RWPE1 (cell line): ENCODE results near the gene AMBRA1.

Experiments used
- CTCF ChIA-PET: fragments of 350-600 bp; sonication (Branson Sonifier 250); formaldehyde crosslinking; extraction: SDS; loops from one replicate; lab custom pipeline; 2021; lab: Yijun Ruan, JAX
- POLR2A ChIA-PET: fragments of 400-600 bp; formaldehyde crosslinking; extraction: SDS; loops from one replicate; lab custom pipeline; 2020; ENCODE audit warnings: antibody characterized with exemption; ENCODE audit not compliant: low non-redundant PET; lab: Yijun Ruan, JAX
- DNase-seq: peaks from one replicate; pipeline ENCODE4 v3.0.0; 2012; ENCODE audit warnings: low spot score
- H3K27ac ChIP-seq: fragments of 450-650 bp; 2 replicates; pipeline ENCODE4 v1.5.1; 2017
- CTCF ChIP-seq: fragments of 450-650 bp; conservative IDR thresholded peaks from 2 replicates; pipeline ENCODE4 v1.5.1; 2017; ENCODE audit warnings: low read depth, mild to moderate bottlenecking

The AMBRA1 gene

DNA sequence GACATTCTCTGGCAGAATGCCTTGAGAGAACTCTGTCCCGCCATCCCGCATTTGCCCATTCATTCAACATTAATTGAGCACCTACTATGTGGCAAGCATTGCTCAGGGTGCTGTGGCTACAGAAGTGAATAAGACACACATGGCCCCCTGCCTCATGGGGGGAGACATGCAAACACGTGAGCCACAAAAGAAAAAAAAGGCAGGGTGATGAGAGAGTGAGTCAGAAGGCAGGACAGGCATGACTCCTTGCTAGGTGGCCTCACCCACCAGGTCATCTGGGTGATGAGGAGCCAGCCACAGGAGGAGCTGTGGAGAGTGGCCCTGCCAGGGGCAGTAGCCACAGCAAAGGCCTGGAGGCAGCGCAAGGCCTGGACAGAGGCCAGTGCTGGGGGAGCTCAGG is 207.1 kb downstream of the AMBRA1 start:
- TF ChIP-seq CTCF = no peak
- no peak overlapping the region for H3K27ac ChIP-seq
- CTCF ChIA-PET = interaction anchor here (0.5 to 0.6 kb wide), 2 partner anchors 204 to 344 kb away, joined by 5 to 6 read pairs; no protein-coding TSS in a partner anchor
- peak; percentile 53 for DNase-seq
- POLR2A ChIA-PET = no interaction called here

- ChIA-PET POLR2A (no interaction called here), CTCF (interaction anchor here (0.5 to 0.6 kb wide), 2 partner anchors 204 to 345 kb away, joined by 5 to 6 read pairs; no protein-coding TSS in a partner anchor)
- H3K27ac ChIP-seq = no peak overlapping the region
- no peak for TF ChIP-seq CTCF
- DNase-seq = no peak
Measured at GRCh38 chr11:46386005-46386578, 207.7 kb downstream of the AMBRA1 start.

GRCh38 chr11:46385169-46386004 is 208.4 kb downstream of the AMBRA1 start:
- CTCF ChIA-PET = no interaction called here
- H3K27ac ChIP-seq = no peak overlapping the region
- no peak for DNase-seq
- no peak for TF ChIP-seq CTCF
- POLR2A ChIA-PET = interaction anchor here (0.6 kb wide), 1 partner anchor 233 kb away, joined by 3 read pairs; no protein-coding TSS in a partner anchor

DNA sequence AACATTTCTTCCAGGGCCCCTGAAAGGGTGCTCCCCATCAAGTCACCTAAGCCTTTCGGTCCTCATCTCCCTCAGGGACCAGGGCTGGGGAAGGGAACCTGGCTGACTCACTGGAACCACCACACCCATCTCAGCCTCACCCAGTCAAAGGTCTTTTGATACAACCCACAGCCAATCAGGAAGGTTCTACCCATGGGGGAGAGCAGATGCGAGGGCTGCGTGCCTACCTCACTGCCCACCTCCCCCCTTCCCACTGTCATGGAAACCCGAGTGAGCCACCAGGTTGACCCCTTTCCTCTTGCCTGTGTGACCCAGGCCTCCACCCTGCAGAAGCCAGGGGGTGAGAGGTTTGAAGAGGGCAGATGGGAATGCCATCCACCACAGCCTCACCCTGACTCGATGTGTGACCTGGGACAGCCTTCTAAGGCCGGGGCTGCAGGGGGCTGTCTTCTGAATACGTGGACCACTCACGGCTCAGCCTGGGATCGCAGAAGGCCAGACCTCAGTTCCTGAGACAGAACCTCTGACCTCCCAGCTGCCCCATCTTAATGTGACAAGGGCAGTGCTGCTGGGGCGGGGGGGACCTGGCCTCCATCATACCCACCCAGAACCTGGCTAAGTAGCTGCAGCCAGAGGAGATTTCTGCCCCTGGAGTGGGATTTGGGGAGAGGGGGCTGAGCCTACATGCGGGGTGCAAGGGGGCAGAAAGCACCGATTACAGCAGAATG is 209.7 kb downstream of the AMBRA1 start:
- TF ChIP-seq CTCF = no peak
- peak; percentile 67 for DNase-seq
- ChIA-PET POLR2A (no interaction called here), CTCF (interaction anchor here (0.5 to 2.4 kb wide), 6 partner anchors 8 to 929 kb away, joined by 4 to 7 read pairs (median 5); no protein-coding TSS in a partner anchor)
- H3K27ac ChIP-seq = no peak overlapping the region

- ChIA-PET POLR2A (interaction anchor here (0.6 kb wide), 1 partner anchor 46 kb away, joined by 7 read pairs; no protein-coding TSS in a partner anchor), CTCF (interaction anchor here (0.5 to 2.4 kb wide), 10 partner anchors 9 to 930 kb away, joined by 3 to 7 read pairs (median 4); no protein-coding TSS in a partner anchor)
- TF ChIP-seq CTCF = peak; percentile 16; the same call in 1 of the 2 replicates
- DNase-seq = no peak
- H3K27ac ChIP-seq = no peak overlapping the region
Measured at GRCh38 chr11:46383404-46383758, 210.4 kb downstream of the AMBRA1 start.
